22Rv1 (cell line): ENCODE data around the gene TERT.
A peak's percentile ranks its signal among the peaks of the same experiment; 100 is the strongest.

ENCODE experiments used
- H3K27ac ChIP-seq: fragments of 450-650 bp; 2 replicates; pipeline ENCODE4 v1.5.1; 2017
- ZFX ChIP-seq: fragments of 450-650 bp; IDR thresholded peaks from 2 replicates; pipeline ENCODE4 v1.6.1; 2017; ENCODE audit warnings: antibody characterized with exemption, borderline replicate concordance
- TF ChIP-seq, protein P1 (sequence below): fragments of 450-650 bp; IDR thresholded peaks from 2 replicates; pipeline ENCODE4 v1.5.1; 2017; ENCODE audit warnings: mild to moderate bottlenecking

Gene TERT

GRCh38 chr5:1316588-1317340, 21.9 kb upstream of the TERT start:
- TF ChIP-seq ZFX: no peak
- TF ChIP-seq, protein P1, sequence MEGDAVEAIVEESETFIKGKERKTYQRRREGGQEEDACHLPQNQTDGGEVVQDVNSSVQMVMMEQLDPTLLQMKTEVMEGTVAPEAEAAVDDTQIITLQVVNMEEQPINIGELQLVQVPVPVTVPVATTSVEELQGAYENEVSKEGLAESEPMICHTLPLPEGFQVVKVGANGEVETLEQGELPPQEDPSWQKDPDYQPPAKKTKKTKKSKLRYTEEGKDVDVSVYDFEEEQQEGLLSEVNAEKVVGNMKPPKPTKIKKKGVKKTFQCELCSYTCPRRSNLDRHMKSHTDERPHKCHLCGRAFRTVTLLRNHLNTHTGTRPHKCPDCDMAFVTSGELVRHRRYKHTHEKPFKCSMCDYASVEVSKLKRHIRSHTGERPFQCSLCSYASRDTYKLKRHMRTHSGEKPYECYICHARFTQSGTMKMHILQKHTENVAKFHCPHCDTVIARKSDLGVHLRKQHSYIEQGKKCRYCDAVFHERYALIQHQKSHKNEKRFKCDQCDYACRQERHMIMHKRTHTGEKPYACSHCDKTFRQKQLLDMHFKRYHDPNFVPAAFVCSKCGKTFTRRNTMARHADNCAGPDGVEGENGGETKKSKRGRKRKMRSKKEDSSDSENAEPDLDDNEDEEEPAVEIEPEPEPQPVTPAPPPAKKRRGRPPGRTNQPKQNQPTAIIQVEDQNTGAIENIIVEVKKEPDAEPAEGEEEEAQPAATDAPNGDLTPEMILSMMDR: no peak
- H3K27ac ChIP-seq: peak overlapping the region; percentile 95

DNA sequence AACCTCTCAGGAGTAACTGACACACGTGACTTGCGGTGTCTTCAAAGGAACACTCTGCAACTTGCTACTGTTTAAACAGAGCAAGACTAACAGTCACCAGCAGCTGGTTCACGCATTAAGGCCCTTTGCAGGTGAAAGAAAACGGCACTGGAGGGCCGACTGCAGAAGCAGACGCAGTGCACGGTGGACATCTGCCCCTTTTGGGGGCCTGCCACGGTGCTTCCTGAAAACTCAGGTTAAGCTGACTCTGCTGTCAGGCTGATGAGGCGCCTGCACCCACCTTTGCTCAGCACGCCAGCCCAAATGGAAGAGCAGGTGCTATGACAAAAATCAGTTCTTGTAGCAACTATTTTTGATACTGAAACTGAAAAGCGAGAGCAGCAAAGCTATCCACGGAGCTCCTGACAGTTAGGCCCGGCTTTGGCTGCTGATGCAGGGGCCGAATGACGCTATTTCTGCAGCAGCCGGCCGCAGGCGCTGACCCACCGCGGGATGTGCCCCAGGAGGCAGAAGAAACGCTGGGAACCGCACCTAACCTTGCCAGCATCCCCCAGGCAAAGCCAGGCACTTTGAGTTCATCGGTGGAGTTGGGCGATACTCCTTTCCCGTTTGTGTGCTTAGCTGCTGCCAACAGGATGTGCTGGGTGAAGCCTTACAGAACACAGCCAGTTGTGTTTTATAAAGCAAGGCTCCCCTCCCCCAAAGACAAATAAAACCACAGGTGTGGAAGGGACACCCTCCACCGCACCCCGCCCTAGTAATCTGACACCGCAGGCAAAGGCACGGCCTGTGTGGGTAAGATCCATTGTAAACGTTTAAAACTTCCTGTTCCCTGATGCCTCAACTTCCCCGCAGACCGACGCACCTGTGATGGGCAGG, 21.1 kb upstream of the TERT start:
- TF ChIP-seq, protein P1: peak; percentile 12; the same call in 1 of the 2 replicates
- TF ChIP-seq ZFX: no peak
- peak overlapping the region; percentile 95 for H3K27ac ChIP-seq

- H3K27ac ChIP-seq: peak overlapping the region; percentile 95
- TF ChIP-seq ZFX: no peak
- TF ChIP-seq, protein P1: no peak
Observed at GRCh38 chr5:1315018-1315708, 20.3 kb upstream of the TERT start.

DNA sequence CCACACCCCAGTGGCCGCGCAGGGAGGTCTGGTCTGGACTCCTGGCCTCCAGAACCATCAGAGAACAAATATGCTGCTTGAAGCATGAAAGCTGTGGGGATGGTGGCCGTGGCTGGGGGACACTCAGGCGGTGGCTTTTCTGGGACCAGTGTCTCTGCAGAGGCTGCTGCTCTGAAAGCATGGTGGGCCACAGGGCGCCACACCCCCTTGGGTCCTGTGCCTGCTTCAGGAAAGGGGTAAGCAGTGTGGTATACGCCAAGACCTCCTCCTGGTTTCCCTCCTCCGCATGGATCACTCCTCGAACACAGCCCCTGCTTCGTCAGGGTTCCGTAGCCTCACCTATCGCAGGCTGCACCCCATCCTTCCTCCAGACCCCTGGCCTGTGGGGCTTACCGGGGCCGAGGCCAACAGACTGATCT, 19.7 kb upstream of the TERT start:
- TF ChIP-seq ZFX: no peak
- TF ChIP-seq, protein P1: no peak
- H3K27ac ChIP-seq: no peak overlapping the region

GRCh38 chr5:1312993-1313833, 18.3 kb upstream of the TERT start:
- no peak overlapping the region for H3K27ac ChIP-seq
- TF ChIP-seq, protein P1: no peak
- TF ChIP-seq ZFX: no peak

DNA sequence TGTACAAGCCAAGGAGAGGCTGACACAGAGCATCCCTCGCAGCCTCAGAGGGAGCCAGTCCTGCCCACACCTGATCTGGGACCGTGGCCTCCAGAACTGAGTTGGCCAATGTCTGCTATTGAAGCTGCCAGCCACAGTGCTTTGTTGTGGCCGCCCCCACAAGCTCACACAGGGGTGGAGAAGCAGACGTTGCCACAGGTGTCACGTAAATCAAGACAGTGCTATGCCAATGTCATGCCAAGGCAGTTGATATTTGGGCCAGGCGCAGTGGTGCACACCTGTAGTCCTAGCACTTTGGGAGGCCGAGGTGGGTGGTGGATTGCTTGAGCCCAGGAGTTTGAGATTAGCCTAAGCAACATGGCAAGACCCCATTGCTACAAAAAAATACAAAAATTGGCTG, 17.3 kb upstream of the TERT start:
- no peak overlapping the region for H3K27ac ChIP-seq
- TF ChIP-seq ZFX: no peak
- TF ChIP-seq, protein P1: no peak
